HepG2 (cell line): Measurements from ENCODE around the gene ESPNL. TPM values are rescaled to one million over a fixed set of nuclear protein-coding genes. Genes with fewer than 3 reads are reported as not detected.

Source experiments
- ATF1 ChIP-seq: IDR thresholded peaks from 2 replicates; pipeline ENCODE4 v1.6.1; 2016; ENCODE audit warnings: mild to moderate bottlenecking, control low read depth
- HNF4G ChIP-seq, 2 experiments: sonication (generic) in 1 of 2; formaldehyde crosslinking in 1 of 2; IDR thresholded peaks; 2 replicates each; pipeline versions ENCODE4 v1.4.0 to v1.6.1; 2011 to 2020; ENCODE audit warnings: borderline replicate concordance in 2 of 2, low read depth in 2 of 2, mild to moderate bottlenecking in 2 of 2, low read length in 1 of 2, missing genetic modification reagents in 1 of 2, moderate library complexity in 1 of 2
- KMT2B ChIP-seq: IDR thresholded peaks from 2 replicates; pipeline ENCODE4 v1.6.1; 2016; ENCODE audit warnings: missing genetic modification reagents, missing compliant biosample characterization
- MLLT10 ChIP-seq: sonication (generic); formaldehyde crosslinking; IDR thresholded peaks from 2 replicates; pipeline ENCODE4 v1.4.0; 2020; ENCODE audit warnings: missing genetic modification reagents
- NFKB2 ChIP-seq: sonication (generic); formaldehyde crosslinking; IDR thresholded peaks from 2 replicates; pipeline ENCODE4 v1.4.0; 2020; ENCODE audit warnings: missing genetic modification reagents, borderline replicate concordance
- PHF5A ChIP-seq: IDR thresholded peaks from one replicate; pipeline ENCODE4 v1.6.1; 2018; ENCODE audit warnings: low read depth, missing genetic modification reagents; ENCODE audit not compliant: unreplicated experiment
- PLRG1 ChIP-seq: fragments of 450-650 bp; conservative IDR thresholded peaks from 2 replicates; pipeline ENCODE4 v1.6.1; 2016
- POLR2AphosphoS5 ChIP-seq: IDR thresholded peaks from 2 replicates; pipeline ENCODE4 v1.6.1; 2012; ENCODE audit warnings: low read depth, low read length
- U2AF2 ChIP-seq: fragments of 200-400 bp; formaldehyde crosslinking; IDR thresholded peaks from 2 replicates; pipeline ENCODE4 v1.6.1; 2017; ENCODE audit warnings: low read depth, mild to moderate bottlenecking, low read length
- ZNF235 ChIP-seq: sonication (generic); formaldehyde crosslinking; IDR thresholded peaks from 2 replicates; pipeline ENCODE4 v1.8.1; 2023; ENCODE audit warnings: mild to moderate bottlenecking, missing genetic modification reagents, borderline replicate concordance
- ZNF878 ChIP-seq: sonication (generic); formaldehyde crosslinking; IDR thresholded peaks from 2 replicates; pipeline ENCODE4 v1.8.1; 2023; ENCODE audit warnings: mild to moderate bottlenecking, missing genetic modification reagents, moderate library complexity
- polyA plus RNA-seq, 8 experiments: library from polyadenylated mRNA; depleted of rRNA in 3 of 8; stranded (reverse) in 7 of 8; unstranded in 1 of 8; fragments of >200 nt; fragmentation: Illumina TruSeq in 4 of 8; extraction: Trizol in 4 of 8; gene quantifications; 2 replicates each; pipeline versions ENCODE4 v1.2.1 to v1.2.3, GENCODE V29; 2011 to 2016; ENCODE audit warnings: low read depth in 4 of 8, missing spikeins in 1 of 8, mixed read lengths in 1 of 8; ENCODE audit not compliant: insufficient read depth in 1 of 8
- total RNA-seq, 5 experiments: library from RNA; depleted of rRNA; stranded (reverse); fragments of >200 nt; fragmentation: Illumina TruSeq; extraction: Trizol; gene quantifications; 2 replicates each; pipeline ENCODE4 v1.2.3, GENCODE V29; 2016; ENCODE audit warnings: low read depth in 1 of 5
- TF ChIP-seq, protein P1 (sequence below): IDR thresholded peaks from 2 replicates; pipeline ENCODE4 v1.6.1; 2018; ENCODE audit warnings: missing genetic modification reagents
- TF ChIP-seq, protein P2 (sequence below): sonication (generic); formaldehyde crosslinking; IDR thresholded peaks from 2 replicates; pipeline ENCODE4 v1.5.0; 2020; ENCODE audit warnings: missing genetic modification reagents, mild to moderate bottlenecking, borderline replicate concordance
- TF ChIP-seq, protein P3 (sequence below): sonication (generic); formaldehyde crosslinking; IDR thresholded peaks from 2 replicates; pipeline ENCODE4 v1.8.1; 2022; ENCODE audit warnings: low read depth, mild to moderate bottlenecking, missing genetic modification reagents
- TF ChIP-seq, protein P4 (sequence below): IDR thresholded peaks from 2 replicates; pipeline ENCODE4 v1.6.1; 2018; ENCODE audit warnings: missing genetic modification reagents, mild to moderate bottlenecking, missing compliant biosample characterization
- TF ChIP-seq, protein P5 (sequence below): sonication (generic); formaldehyde crosslinking; IDR thresholded peaks from 2 replicates; pipeline ENCODE4 v1.8.0; 2022; ENCODE audit warnings: missing genetic modification reagents, mild to moderate bottlenecking, borderline replicate concordance

The ESPNL gene
- total and polyA plus RNA-seq, 2 of the 13 experiments (the other 11 are each of a cell fraction or from before 2014, with no cell fraction given) = 0.45 to 0.80 TPM

DNA sequence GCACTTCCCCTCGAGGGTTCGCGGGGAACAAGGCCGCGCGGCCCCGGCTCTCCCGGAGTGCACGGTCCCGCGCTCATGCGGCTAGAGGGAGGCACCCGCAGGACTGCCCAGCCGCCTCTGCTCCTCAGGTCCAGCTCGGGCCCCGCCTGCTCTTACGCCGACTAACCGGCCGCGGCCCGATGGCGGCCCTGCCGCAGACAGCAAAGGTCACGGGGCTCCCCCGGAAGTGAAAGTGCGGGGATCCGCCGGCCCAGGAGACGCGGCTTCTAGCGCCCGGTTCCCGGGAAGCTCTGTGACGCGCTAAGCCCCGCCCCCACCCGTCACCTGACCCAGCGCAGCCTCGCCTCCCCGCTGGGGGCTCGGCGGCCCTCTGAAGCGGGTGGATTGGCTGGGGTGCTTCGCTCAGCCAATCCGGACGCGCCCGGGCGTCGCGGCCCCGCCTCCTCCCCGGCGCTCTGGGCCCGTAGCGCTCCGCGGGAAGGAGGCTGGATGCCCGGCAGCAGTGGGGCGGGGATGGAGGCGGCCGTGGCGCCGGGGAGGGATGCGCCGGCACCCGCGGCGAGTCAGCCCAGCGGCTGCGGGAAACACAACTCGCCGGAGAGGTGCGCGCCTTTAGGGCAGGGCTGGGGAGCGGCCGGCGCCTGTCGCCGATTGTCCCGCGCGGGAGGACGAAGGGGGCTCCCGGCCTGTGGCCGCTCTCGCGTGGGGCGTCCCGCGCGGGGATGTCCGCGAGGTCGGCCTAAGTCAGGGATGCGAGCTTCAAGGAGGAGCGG is 39.4 kb upstream of the ESPNL start, which contains the start of gene SCLY (continued):
- TF ChIP-seq U2AF2 (peak; percentile 68; the same call in 1 of the 2 replicates), ATF1 (CRISPR knock-in tag) (peak; percentile 75), PHF5A (CRISPR knock-in tag) (peak; percentile 91), POLR2AphosphoS5 (peak; percentile 92), ZNF878 (CRISPR knock-in tag) (peak; percentile 75; the same call in 1 of the 2 replicates), PLRG1 (no peak), HNF4G (IDR thresholded peaks at IDR 0.05; ENCODE audit: borderline replicate concordance, low read depth, low read length) (peak; percentile 28; the same call in 1 of the 2 replicates), HNF4G (CRISPR knock-in tag; IDR thresholded peaks at IDR 0.05; ENCODE audit: borderline replicate concordance, low read depth) (peak; percentile 26; the same call in 1 of the 2 replicates), ZNF235 (CRISPR knock-in tag) (peak; percentile 85; the same call in 1 of the 2 replicates), MLLT10 (CRISPR knock-in tag) (no peak), NFKB2 (peak; percentile 66), KMT2B (CRISPR knock-in tag) (peak; percentile 95)
- TF ChIP-seq, protein P1, sequence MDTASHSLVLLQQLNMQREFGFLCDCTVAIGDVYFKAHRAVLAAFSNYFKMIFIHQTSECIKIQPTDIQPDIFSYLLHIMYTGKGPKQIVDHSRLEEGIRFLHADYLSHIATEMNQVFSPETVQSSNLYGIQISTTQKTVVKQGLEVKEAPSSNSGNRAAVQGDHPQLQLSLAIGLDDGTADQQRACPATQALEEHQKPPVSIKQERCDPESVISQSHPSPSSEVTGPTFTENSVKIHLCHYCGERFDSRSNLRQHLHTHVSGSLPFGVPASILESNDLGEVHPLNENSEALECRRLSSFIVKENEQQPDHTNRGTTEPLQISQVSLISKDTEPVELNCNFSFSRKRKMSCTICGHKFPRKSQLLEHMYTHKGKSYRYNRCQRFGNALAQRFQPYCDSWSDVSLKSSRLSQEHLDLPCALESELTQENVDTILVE (CRISPR knock-in tag) = peak; percentile 100
- TF ChIP-seq, protein P2, sequence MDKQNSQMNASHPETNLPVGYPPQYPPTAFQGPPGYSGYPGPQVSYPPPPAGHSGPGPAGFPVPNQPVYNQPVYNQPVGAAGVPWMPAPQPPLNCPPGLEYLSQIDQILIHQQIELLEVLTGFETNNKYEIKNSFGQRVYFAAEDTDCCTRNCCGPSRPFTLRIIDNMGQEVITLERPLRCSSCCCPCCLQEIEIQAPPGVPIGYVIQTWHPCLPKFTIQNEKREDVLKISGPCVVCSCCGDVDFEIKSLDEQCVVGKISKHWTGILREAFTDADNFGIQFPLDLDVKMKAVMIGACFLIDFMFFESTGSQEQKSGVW = peak; percentile 43
- TF ChIP-seq, protein P3, sequence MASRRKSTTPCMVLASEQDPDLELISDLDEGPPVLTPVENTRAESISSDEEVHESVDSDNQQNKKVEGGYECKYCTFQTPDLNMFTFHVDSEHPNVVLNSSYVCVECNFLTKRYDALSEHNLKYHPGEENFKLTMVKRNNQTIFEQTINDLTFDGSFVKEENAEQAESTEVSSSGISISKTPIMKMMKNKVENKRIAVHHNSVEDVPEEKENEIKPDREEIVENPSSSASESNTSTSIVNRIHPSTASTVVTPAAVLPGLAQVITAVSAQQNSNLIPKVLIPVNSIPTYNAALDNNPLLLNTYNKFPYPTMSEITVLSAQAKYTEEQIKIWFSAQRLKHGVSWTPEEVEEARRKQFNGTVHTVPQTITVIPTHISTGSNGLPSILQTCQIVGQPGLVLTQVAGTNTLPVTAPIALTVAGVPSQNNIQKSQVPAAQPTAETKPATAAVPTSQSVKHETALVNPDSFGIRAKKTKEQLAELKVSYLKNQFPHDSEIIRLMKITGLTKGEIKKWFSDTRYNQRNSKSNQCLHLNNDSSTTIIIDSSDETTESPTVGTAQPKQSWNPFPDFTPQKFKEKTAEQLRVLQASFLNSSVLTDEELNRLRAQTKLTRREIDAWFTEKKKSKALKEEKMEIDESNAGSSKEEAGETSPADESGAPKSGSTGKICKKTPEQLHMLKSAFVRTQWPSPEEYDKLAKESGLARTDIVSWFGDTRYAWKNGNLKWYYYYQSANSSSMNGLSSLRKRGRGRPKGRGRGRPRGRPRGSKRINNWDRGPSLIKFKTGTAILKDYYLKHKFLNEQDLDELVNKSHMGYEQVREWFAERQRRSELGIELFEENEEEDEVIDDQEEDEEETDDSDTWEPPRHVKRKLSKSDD (CRISPR knock-in tag) = peak; percentile 87
- TF ChIP-seq, protein P4, sequence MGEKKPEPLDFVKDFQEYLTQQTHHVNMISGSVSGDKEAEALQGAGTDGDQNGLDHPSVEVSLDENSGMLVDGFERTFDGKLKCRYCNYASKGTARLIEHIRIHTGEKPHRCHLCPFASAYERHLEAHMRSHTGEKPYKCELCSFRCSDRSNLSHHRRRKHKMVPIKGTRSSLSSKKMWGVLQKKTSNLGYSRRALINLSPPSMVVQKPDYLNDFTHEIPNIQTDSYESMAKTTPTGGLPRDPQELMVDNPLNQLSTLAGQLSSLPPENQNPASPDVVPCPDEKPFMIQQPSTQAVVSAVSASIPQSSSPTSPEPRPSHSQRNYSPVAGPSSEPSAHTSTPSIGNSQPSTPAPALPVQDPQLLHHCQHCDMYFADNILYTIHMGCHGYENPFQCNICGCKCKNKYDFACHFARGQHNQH (CRISPR knock-in tag) = peak; percentile 84; the same call in 1 of the 2 replicates
- TF ChIP-seq, protein P5, sequence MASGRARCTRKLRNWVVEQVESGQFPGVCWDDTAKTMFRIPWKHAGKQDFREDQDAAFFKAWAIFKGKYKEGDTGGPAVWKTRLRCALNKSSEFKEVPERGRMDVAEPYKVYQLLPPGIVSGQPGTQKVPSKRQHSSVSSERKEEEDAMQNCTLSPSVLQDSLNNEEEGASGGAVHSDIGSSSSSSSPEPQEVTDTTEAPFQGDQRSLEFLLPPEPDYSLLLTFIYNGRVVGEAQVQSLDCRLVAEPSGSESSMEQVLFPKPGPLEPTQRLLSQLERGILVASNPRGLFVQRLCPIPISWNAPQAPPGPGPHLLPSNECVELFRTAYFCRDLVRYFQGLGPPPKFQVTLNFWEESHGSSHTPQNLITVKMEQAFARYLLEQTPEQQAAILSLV (CRISPR knock-in tag) = peak; percentile 73; the same call in 1 of the 2 replicates
